Measurements from ENCODE around the gene PLCL2. TPM values are rescaled to one million over a fixed set of nuclear protein-coding genes. Genes with fewer than 3 reads are reported as not detected.

PLCL2 gene
- total and polyA plus RNA-seq, 2 donors (not counting 3 experiments of a cell fraction or from before 2014, with no cell fraction given) = 2.3 to 10.7 TPM

- FAIRE-seq (no peak), DNase-seq (ENCODE audit: low read depth, low spot score) (no peak)
- Histone ChIP-seq H3K4me2 (ENCODE audit: insufficient read depth, low read length) (no peak overlapping the region), H3K79me2 (ENCODE audit: control insufficient read depth, insufficient read depth, low read length) (no peaks in the 10 kb centered on the region), H4K20me1 (replicated peaks; ENCODE audit: control insufficient read depth, extremely low read depth, insufficient read depth, low read length) (no peaks in the 10 kb centered on the region), H2AFZ (ENCODE audit: low read depth, low read length) (no peak overlapping the region), H3K27ac (ENCODE audit: insufficient read depth, low read depth, low read length) (no peak overlapping the region), H3K9me3 (replicated peaks; ENCODE audit: control insufficient read depth, insufficient read depth, low read length) (no peaks in the 10 kb centered on the region), H3K4me3 (replicated peaks in 1 of 3; ENCODE audit: insufficient read depth in 1 of 3, low read depth in 1 of 3, low read length in 3 of 3) (no peak overlapping the region), H3K9me1 (replicated peaks; ENCODE audit: control insufficient read depth, extremely low read depth, insufficient read depth, low read length) (no peaks in the 10 kb centered on the region), H3K36me3 (ENCODE audit: control insufficient read depth in 2 of 2, extremely low read depth in 1 of 2, insufficient read depth in 2 of 2, low read length in 2 of 2) (no peaks in the 10 kb centered on the region), H3K4me1 (ENCODE audit: control insufficient read depth, extremely low read depth, insufficient read depth, low read length) (no peaks in the 10 kb centered on the region), H3K27me3 (ENCODE audit: control insufficient read depth in 2 of 2, insufficient read depth in 2 of 2, low read length in 2 of 2) (no peaks in the 10 kb centered on the region), H3K9ac (replicated peaks; ENCODE audit: extremely low read depth, insufficient read depth, low read length) (no peak overlapping the region)
- BruUV-seq (replicated peaks) = no TSS peak
- ChIA-PET POLR2A (no interaction called here), CTCF (no interaction called here)
- no peak for TF ChIP-seq GATA2 (IDR thresholded peaks at IDR 0.05; ENCODE audit: insufficient read depth, insufficient read length, low read depth, low read length)
- intact Hi-C loops (cut with micrococcal nuclease) = no loop called here
- dilution Hi-C loops (cut with MboI; ENCODE audit: extremely low pct_ligation_motif_present, low sequenced_read_pairs) = no loop called here
Measured at GRCh38 chr3:17054301-17054981, 169.7 kb downstream of the PLCL2 start.

- BruUV-seq (replicated peaks) = no TSS peak
- no peaks in the 10 kb centered on the region for H4K20me1 ChIP-seq (replicated peaks; ENCODE audit: control insufficient read depth, extremely low read depth, insufficient read depth, low read length)
- ChIA-PET POLR2A (no interaction called here), CTCF (no interaction called here)
- H3K9ac ChIP-seq (replicated peaks; ENCODE audit: extremely low read depth, insufficient read depth, low read length) = no peak overlapping the region
- no peak for DNase-seq (ENCODE audit: low read depth, low spot score)
- dilution Hi-C loops (cut with MboI; ENCODE audit: extremely low pct_ligation_motif_present, low sequenced_read_pairs) = no loop called here
- TF ChIP-seq EZH2 (IDR thresholded peaks at IDR 0.05; ENCODE audit: borderline replicate concordance, low read depth, low read length, severe bottlenecking) = no peak
- TF ChIP-seq POLR2A (IDR thresholded peaks at IDR 0.05; ENCODE audit: low read depth, low read length) = no peak
- no peak for TF ChIP-seq CTCF (IDR thresholded peaks at IDR 0.05; ENCODE audit: extremely low read depth in 1 of 2, insufficient read depth in 1 of 2, low read depth in 1 of 2, low read length in 2 of 2)
- TF ChIP-seq MAX (IDR thresholded peaks at IDR 0.05; ENCODE audit: insufficient read depth, insufficient read length) = no peak
- no peak for TF ChIP-seq MYC (IDR thresholded peaks at IDR 0.05; ENCODE audit: low read depth, low read length)
- TF ChIP-seq FOS (IDR thresholded peaks at IDR 0.05; ENCODE audit: borderline replicate concordance, insufficient read depth, low read length) = no peak
- no peak for TF ChIP-seq POLR2AphosphoS5 (IDR thresholded peaks at IDR 0.05; ENCODE audit: insufficient read depth, low read depth, low read length)
- no peak for TF ChIP-seq JUN (IDR thresholded peaks at IDR 0.05; ENCODE audit: borderline replicate concordance, insufficient read depth, insufficient read length, low read depth)
- no peak for TF ChIP-seq GATA2 (IDR thresholded peaks at IDR 0.05; ENCODE audit: insufficient read depth, insufficient read length, low read depth, low read length)
- H3K27me3 ChIP-seq (ENCODE audit: control insufficient read depth in 2 of 2, insufficient read depth in 2 of 2, low read length in 2 of 2) = no peaks in the 10 kb centered on the region
- no peaks in the 10 kb centered on the region for H3K36me3 ChIP-seq (ENCODE audit: control insufficient read depth in 2 of 2, extremely low read depth in 1 of 2, insufficient read depth in 2 of 2, low read length in 2 of 2)
- intact Hi-C loops (cut with micrococcal nuclease) = no loop called here
- no peaks in the 10 kb centered on the region for H3K9me3 ChIP-seq (replicated peaks; ENCODE audit: control insufficient read depth, insufficient read depth, low read length)
- no peaks in the 10 kb centered on the region for H3K79me2 ChIP-seq (ENCODE audit: control insufficient read depth, insufficient read depth, low read length)
- no peaks in the 10 kb centered on the region for H3K4me1 ChIP-seq (ENCODE audit: control insufficient read depth, extremely low read depth, insufficient read depth, low read length)
- no peak overlapping the region for H3K27ac ChIP-seq (ENCODE audit: insufficient read depth, low read depth, low read length)
- no peak overlapping the region for H2AFZ ChIP-seq (ENCODE audit: low read depth, low read length)
- no peak overlapping the region for H3K4me3 ChIP-seq (replicated peaks in 1 of 3; ENCODE audit: insufficient read depth in 1 of 3, low read depth in 1 of 3, low read length in 3 of 3)
- no peaks in the 10 kb centered on the region for H3K9me1 ChIP-seq (replicated peaks; ENCODE audit: control insufficient read depth, extremely low read depth, insufficient read depth, low read length)
- no peak for FAIRE-seq
- H3K4me2 ChIP-seq (ENCODE audit: insufficient read depth, low read length) = no peak overlapping the region
Measured at GRCh38 chr3:17054982-17055343, 170.2 kb downstream of the PLCL2 start.
